NB4 (cell line): ENCODE measurements around the gene GGT6.

ENCODE experiments used
- DNase-seq: peaks from one replicate; pipeline ENCODE4 v3.0.0; 2010; ENCODE audit warnings: low read depth
- H3K4me3 ChIP-seq: one replicate; pipeline ENCODE4 v1.5.1; 2011; ENCODE audit warnings: mild to moderate bottlenecking, low read depth, low read length, moderate library complexity
- MYC ChIP-seq: IDR thresholded peaks from 2 replicates; pipeline ENCODE4 v1.6.1; 2011; ENCODE audit warnings: low read depth, low read length
- POLR2A ChIP-seq: IDR thresholded peaks from 2 replicates; pipeline ENCODE4 v1.6.1; 2011; ENCODE audit warnings: mild to moderate bottlenecking; ENCODE audit not compliant: insufficient read length; ENCODE audit errors: extremely low read depth
- TF ChIP-seq, protein P1 (sequence below): IDR thresholded peaks from 2 replicates; pipeline ENCODE4 v1.6.1; 2011; ENCODE audit warnings: low read depth, low read length
- TF ChIP-seq, protein P2 (sequence below): IDR thresholded peaks from one replicate; pipeline ENCODE4 v1.5.1; 2012; ENCODE audit warnings: low read depth, low read length

Gene GGT6

DNA sequence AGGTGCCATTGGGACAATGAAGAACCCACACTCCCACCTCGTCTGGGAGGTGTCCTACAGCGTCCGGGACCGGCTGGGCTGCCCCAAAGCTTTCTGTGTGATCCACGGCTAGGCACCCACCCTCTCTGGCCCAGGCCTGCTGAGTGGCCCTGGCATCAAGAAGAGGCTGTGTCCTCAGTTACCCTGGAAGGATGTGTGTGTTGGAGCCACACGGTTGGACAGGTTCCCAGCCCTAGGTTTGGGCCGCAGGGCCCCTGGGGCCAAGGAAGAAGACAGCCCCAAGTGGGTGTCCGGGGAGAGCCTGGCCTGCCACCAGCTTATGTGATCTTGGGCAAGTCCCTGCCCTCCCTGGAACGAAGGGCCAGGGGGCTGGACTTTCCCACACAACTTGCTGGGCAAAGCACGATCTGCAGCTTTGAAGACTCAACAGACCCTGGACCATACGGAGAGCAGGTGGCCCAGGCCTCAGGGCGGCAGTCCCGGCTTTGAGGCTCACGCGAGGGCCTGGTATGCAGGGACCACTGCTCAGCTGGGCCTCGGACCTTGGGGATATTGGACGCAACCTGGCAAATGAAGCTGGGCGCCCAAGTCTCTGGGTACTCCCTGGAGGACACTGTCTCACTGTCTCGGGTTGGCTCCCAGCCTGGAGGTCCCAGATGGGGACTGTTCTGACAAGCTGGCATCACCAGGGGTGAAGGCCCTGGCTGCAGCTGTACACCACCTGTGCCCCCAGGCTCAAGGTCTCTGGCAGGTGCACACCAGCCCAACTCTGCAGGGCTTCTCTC lies 22.7 kb downstream of the GGT6 start:
- TF ChIP-seq, protein P1, sequence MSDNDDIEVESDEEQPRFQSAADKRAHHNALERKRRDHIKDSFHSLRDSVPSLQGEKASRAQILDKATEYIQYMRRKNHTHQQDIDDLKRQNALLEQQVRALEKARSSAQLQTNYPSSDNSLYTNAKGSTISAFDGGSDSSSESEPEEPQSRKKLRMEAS = no peak
- TF ChIP-seq MYC (no peak), POLR2A (peak; percentile 31)
- TF ChIP-seq, protein P2, sequence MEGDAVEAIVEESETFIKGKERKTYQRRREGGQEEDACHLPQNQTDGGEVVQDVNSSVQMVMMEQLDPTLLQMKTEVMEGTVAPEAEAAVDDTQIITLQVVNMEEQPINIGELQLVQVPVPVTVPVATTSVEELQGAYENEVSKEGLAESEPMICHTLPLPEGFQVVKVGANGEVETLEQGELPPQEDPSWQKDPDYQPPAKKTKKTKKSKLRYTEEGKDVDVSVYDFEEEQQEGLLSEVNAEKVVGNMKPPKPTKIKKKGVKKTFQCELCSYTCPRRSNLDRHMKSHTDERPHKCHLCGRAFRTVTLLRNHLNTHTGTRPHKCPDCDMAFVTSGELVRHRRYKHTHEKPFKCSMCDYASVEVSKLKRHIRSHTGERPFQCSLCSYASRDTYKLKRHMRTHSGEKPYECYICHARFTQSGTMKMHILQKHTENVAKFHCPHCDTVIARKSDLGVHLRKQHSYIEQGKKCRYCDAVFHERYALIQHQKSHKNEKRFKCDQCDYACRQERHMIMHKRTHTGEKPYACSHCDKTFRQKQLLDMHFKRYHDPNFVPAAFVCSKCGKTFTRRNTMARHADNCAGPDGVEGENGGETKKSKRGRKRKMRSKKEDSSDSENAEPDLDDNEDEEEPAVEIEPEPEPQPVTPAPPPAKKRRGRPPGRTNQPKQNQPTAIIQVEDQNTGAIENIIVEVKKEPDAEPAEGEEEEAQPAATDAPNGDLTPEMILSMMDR = no peak
- H3K4me3 ChIP-seq = no peak overlapping the region
- no peak for DNase-seq

DNA sequence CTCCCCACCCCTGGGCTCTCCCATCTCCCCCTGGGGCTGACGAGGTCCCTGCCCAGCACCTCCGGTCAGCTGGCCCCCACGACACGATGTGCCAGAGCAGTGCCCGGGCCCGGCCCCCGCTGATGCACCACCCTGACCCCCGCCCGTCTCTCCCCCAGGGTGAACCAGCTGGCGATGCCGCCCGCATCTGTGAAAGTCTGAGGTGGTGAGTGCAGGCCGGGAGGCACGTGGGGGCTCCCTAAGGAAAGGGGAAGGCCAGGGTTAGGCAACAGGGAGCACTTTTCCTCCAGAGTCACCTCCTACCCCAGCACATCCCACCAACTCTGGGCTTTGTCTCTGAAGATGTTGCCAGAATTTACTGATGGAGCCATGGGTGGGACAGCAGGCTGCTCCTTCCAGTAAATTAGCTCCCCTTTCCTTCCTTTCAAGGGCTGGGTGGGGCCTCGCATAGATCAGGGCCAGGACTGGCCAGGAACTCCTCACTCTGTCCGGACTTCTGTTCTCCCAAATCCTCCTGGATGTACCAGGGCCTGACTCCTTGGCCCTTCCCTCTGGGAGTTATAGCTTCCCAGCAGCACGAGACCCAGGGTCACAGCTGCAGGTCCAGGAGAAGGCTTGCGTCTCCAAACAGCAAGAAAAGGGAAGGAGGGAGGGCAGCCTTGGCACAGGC lies 23.5 kb downstream of the GGT6 start:
- no peak overlapping the region for H3K4me3 ChIP-seq
- TF ChIP-seq, protein P2 = no peak
- TF ChIP-seq, protein P1 = no peak
- TF ChIP-seq MYC (no peak), POLR2A (no peak)
- peak; percentile 37 for DNase-seq

DNA sequence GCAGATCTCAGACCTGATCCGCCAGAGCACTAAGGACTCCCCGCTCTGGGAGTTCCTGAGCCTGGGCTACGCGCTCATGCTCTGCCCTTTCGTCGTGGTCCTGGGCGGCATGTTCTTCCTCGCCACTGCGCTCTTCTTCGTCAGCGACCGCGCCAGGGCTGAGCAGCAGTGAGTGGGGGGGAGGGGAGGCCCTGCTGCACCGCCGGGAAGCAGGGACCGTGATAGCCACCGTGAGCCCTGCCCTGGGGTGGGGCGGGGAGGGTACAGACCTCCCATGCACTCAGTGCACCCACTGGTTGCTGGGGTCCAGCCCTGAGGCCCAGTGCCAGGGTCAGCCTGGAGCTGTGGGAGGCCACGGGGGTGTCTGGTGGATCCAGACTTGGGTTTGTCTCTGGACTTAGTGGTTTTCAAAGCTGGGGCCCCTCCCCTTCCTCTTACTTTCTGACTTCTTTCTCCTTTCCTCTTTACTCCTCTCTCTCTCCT lies 24.1 kb downstream of the GGT6 start:
- no peak overlapping the region for H3K4me3 ChIP-seq
- no peak for TF ChIP-seq MYC
- peak; percentile 49 for DNase-seq

DNA sequence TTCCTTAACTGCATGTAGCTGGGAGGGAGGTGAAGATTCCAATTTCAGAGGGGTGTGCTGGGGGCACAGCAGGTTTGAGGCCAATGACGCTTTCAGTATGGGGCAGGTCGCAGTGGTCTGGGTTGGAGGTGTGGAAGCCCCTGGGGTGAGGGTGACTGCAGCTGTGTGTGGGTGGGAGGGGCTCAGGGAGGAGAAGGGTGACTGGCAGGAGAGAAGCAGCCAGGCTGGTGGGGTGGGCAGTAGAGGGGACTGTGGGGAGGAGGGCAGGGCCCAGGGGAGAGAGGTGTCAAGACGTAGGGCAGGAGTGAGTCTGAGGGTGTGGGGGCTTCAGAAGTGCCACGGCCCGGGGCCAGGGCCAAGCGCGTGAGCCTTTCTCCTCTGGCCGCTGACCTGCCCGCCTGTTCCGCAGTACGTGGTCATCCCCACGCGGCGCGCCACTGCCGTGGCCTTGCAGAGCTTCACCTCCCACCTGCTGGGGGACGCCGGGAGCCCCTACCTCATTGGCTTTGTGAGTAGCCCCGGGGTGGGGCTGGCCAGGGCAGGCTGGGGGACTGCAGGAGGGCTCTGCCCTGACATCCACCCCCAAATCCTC lies 24.6 kb downstream of the GGT6 start:
- DNase-seq = peak; percentile 36
- TF ChIP-seq, protein P1 = no peak
- no peak for TF ChIP-seq POLR2A
- TF ChIP-seq, protein P2 = no peak
- no peak overlapping the region for H3K4me3 ChIP-seq

DNA sequence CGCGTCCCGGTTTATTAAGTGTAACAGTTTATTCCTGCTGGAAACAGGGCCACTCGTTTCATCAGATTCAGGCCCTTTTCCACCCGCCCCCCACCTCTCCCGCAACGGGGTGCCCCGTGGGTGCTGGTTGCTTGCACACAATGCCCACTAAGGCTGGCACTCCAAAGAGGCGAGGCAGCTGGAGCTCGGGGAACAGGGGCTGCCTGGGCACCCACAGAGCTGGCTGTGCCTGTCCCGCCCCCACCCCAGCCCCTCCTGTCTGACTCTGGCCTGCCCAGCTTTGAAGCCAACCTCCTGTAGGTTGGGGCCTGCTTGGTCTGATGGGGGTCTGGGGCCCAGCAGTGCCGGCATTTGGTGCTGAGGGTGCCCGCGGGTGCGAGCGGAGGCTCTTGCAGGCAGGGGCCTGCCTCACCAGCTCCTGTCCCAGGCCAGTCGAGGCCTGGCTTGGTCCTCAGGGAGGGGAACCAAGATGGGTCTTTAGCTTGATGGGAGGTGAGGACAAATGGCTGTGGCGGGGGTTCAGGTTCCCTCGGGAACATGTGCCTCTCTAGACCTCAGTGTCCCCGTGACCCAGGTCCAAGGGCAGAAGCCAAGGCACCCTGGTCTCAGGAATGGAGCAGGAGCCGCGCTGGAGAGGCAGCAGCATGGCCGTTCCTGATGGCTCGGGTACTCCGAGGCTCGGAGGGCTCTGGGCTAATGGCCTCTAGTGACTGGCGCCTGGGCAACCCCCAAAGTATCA lies 25.3 kb downstream of the GGT6 start:
- no peak overlapping the region for H3K4me3 ChIP-seq
- peak; percentile 39 for DNase-seq
- TF ChIP-seq POLR2A = no peak
- TF ChIP-seq, protein P2 = no peak
- TF ChIP-seq MYC = no peak
- TF ChIP-seq, protein P1 = no peak

DNA sequence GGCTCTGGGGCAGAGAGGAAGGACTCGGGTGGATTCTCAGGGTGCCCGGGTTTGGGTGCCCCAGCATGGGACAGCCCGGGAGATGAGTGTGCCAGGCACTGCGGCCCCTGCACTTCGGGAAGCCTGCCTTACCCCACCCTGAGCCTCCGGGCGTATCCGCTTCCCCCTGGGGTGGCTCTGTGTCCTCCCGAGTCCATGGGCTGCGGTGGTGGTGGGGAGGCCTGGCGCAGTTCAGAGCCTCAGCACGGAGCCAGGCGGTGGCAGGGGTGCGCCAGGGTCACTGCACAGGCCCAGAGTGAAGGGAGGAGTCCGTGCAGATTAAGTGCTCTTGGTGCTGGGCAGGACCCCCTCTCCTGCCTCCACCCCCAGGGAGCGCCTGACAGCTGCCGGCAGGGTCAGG lies 25.9 kb downstream of the GGT6 start:
- no peak overlapping the region for H3K4me3 ChIP-seq
- TF ChIP-seq MYC (no peak), POLR2A (no peak)
- TF ChIP-seq, protein P1 = no peak
- TF ChIP-seq, protein P2 = no peak
- peak; percentile 26 for DNase-seq
